Mammary epithelial cell (primary cell): ENCODE data around the gene ACSL6.

Source experiments
- EZH2 ChIP-seq: IDR thresholded peaks from 2 replicates; pipeline ENCODE4 v1.6.1; 2012; ENCODE audit warnings: low read length, inconsistent platforms, borderline replicate concordance
- TF ChIP-seq, protein P1 (sequence below), 2 donors: IDR thresholded peaks in 1 of 2; conservative IDR thresholded peaks in 1 of 2; 2 replicates each; pipeline ENCODE4 v1.5.1; 2011 to 2012; ENCODE audit warnings: inconsistent platforms in 2 of 2, low read length in 2 of 2, mild to moderate bottlenecking in 2 of 2, control low read depth in 1 of 2, low read depth in 1 of 2; ENCODE audit not compliant: insufficient read depth in 1 of 2; ENCODE audit errors: extremely low read depth in 1 of 2

DNA sequence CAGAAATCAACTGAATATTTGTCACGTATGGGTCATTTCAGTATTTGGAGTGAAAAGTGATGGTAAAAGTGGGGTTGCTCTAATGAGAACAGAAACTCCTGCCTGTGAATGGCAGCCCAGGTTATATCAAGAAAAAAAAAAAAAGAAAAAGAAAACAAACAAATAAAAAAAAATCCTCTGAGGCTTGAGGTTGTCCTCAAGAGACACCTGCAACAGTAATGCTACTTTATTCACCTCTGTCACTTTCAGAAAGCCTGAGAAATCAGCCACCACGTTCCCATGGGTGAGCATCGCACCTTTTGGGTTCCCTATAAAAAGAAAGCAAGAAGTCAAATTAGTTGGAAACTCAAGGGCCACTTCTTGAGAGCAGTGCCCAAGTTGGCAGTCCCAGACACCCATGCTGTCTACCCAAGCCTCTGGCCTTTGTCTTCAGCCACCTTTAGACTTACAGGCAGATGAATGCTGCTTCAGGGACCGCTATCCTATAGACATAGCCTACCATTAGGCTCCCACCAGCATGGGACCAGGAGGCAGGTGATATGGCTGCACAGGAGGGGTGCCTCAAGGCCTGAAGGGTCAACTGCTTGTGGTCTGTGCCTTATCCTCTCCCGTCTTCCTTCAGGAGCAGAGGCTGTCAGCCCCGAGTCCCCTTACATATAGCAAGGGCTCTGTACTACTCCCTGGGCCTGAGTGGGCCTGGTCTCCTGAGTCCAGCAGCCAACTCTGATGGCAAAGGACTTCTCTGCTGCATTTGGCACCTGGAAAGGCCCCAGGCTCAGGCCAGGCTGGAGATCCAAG is 34.8 kb downstream of the ACSL6 start:
- TF ChIP-seq, protein P1, sequence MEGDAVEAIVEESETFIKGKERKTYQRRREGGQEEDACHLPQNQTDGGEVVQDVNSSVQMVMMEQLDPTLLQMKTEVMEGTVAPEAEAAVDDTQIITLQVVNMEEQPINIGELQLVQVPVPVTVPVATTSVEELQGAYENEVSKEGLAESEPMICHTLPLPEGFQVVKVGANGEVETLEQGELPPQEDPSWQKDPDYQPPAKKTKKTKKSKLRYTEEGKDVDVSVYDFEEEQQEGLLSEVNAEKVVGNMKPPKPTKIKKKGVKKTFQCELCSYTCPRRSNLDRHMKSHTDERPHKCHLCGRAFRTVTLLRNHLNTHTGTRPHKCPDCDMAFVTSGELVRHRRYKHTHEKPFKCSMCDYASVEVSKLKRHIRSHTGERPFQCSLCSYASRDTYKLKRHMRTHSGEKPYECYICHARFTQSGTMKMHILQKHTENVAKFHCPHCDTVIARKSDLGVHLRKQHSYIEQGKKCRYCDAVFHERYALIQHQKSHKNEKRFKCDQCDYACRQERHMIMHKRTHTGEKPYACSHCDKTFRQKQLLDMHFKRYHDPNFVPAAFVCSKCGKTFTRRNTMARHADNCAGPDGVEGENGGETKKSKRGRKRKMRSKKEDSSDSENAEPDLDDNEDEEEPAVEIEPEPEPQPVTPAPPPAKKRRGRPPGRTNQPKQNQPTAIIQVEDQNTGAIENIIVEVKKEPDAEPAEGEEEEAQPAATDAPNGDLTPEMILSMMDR (conservative IDR thresholded peaks at IDR 0.05 in 1 of 2, IDR thresholded peaks at IDR 0.05 in 1 of 2; ENCODE audit: extremely low read depth in 1 of 2, insufficient read depth in 1 of 2, low read depth in 1 of 2, low read length in 2 of 2), result no peak
- no peak for TF ChIP-seq EZH2
